Mesothelial cell of epicardium (in vitro differentiated cells): ENCODE results near the gene NMNAT2. TPM values are rescaled to one million over a fixed set of nuclear protein-coding genes. Genes with fewer than 3 reads are reported as not detected.

ENCODE experiments used
- DNase-seq, 2 experiments: peaks; one replicate each; pipeline ENCODE4 v3.0.0; 2021; ENCODE audit warnings: low spot score in 2 of 2; ENCODE audit not compliant: unreplicated experiment in 2 of 2
- H3K27ac Mint-ChIP-seq: 2 replicates; pipeline ENCODE4 v1.8.0; 2021; ENCODE audit warnings: mixed read lengths
- H3K27me3 Mint-ChIP-seq: 2 replicates; pipeline ENCODE4 v1.8.0; 2021; ENCODE audit warnings: low read depth, mixed read lengths
- H3K36me3 Mint-ChIP-seq: 2 replicates; pipeline ENCODE4 v1.8.0; 2021; ENCODE audit warnings: mixed read lengths
- H3K4me1 Mint-ChIP-seq: 2 replicates; pipeline ENCODE4 v1.8.0; 2021; ENCODE audit warnings: mixed read lengths
- H3K4me3 Mint-ChIP-seq: 2 replicates; pipeline ENCODE4 v1.8.0; 2021; ENCODE audit warnings: mild to moderate bottlenecking, moderate library complexity, mixed read lengths
- H3K9me3 Mint-ChIP-seq: 2 replicates; pipeline ENCODE4 v1.8.0; 2021; ENCODE audit warnings: mixed read lengths
- total RNA-seq: library from RNA; stranded (reverse); gene quantifications from 3 replicates; pipeline ENCODE4 v1.2.1, GENCODE V29; 2021
- TF ChIP-seq, protein P1 (sequence below): fragments of 200-600 bp; sonication (generic); IDR thresholded peaks from one replicate; pipeline ENCODE4 v1.5.0; 2021; ENCODE audit warnings: antibody characterized with exemption; ENCODE audit not compliant: unreplicated experiment

NMNAT2 gene
- total RNA-seq, 1 donor from 2014 or later: 1.2 TPM

DNA sequence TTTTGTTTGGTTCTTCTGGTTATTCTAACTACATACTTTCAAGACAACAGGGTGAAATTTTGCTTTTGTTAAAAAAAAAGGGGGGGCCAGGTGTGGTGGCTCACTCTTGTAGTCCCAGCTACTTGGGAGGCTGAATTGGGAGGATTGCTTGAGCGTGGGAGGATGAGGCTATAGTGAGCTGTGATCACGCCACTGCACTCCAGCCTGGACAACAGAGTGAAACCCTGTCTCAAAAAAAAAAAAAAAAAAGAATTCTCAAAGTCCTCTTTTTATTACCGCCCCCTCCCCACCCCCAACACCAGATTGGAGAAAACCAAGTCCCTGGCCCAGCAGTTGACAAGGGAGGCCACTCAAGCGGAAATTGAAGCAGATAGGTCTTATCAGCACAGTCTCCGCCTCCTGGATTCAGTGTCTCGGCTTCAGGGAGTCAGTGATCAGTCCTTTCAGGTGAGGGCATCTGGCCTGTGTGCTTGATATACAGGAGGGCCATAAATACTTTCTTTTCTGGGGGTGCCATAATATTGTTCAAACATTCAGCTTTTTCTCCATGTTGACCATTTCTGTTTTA is 181.9 kb downstream of the NMNAT2 start:
- no peak overlapping the region for H3K27ac Mint-ChIP-seq
- peaks cover 24% of the 10 kb centered on the region for H3K4me1 Mint-ChIP-seq
- no peak overlapping the region for H3K4me3 Mint-ChIP-seq
- DNase-seq: no peak
- TF ChIP-seq, protein P1, sequence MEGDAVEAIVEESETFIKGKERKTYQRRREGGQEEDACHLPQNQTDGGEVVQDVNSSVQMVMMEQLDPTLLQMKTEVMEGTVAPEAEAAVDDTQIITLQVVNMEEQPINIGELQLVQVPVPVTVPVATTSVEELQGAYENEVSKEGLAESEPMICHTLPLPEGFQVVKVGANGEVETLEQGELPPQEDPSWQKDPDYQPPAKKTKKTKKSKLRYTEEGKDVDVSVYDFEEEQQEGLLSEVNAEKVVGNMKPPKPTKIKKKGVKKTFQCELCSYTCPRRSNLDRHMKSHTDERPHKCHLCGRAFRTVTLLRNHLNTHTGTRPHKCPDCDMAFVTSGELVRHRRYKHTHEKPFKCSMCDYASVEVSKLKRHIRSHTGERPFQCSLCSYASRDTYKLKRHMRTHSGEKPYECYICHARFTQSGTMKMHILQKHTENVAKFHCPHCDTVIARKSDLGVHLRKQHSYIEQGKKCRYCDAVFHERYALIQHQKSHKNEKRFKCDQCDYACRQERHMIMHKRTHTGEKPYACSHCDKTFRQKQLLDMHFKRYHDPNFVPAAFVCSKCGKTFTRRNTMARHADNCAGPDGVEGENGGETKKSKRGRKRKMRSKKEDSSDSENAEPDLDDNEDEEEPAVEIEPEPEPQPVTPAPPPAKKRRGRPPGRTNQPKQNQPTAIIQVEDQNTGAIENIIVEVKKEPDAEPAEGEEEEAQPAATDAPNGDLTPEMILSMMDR: no peak
- no peaks in the 10 kb centered on the region for H3K9me3 Mint-ChIP-seq
- peaks cover 5% of the 10 kb centered on the region for H3K36me3 Mint-ChIP-seq
- no peaks in the 10 kb centered on the region for H3K27me3 Mint-ChIP-seq

DNA sequence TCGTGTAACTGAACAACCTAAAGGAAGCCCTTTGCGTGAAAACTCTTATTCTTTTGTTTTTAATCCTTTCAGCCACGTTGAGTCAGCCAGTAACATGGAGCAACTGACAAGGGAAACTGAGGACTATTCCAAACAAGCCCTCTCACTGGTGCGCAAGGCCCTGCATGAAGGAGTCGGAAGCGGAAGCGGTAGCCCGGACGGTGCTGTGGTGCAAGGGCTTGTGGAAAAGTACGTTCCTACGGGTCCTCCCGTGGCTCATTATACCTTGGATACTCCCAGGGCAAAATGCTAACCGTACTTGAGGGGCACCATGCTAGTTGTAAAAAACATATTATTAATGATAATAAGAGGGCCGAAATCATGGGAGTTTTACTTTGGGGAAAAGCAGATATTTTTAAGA is 182.7 kb downstream of the NMNAT2 start:
- no peaks in the 10 kb centered on the region for H3K27me3 Mint-ChIP-seq
- peaks cover 29% of the 10 kb centered on the region for H3K4me1 Mint-ChIP-seq
- no peaks in the 10 kb centered on the region for H3K9me3 Mint-ChIP-seq
- peak overlapping the region; percentile 95 for H3K27ac Mint-ChIP-seq
- DNase-seq: no peak
- TF ChIP-seq, protein P1: no peak
- peak overlapping the region; percentile 67 for H3K4me3 Mint-ChIP-seq
- H3K36me3 Mint-ChIP-seq: peaks cover 5% of the 10 kb centered on the region

DNA sequence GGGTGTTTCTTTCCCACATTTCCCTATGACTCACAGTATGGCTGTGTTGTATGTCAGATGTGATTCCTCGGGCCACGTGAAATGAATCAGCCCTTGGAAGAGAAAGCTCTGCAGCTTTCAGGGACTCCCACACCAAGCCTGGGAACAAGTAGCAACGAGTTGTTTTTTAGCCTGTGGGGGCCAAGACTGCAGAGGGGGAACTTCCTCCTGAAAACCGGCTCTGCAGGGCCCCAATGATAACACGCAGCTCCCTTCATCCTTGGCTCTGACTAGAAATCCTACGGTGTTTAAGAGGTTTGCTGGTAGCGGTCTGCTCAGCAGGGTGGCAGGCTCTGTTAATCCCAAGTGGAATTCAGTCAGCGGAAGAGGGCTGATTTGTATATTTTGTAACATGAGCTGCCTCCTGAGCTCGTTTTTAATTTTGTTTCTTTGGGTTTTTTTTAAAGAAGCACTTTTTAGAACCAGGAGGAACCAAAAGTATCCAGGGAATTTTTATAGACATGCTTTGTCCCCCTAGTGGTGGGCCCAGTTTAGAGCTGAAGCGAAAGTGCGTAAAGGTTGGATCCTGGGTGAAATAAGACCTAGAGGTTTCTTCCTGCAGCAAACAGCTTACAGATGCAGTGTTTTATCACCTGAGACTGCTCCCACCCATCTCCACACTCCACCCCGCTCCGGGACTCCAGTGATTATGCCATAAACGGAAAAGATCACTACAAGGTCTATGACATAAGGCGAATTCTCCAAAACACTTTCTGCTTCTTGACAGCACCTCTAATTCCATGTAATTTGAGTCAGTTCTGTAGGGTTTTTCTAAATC is 183.3 kb downstream of the NMNAT2 start:
- TF ChIP-seq, protein P1: peak; percentile 90
- peaks cover 33% of the 10 kb centered on the region for H3K4me1 Mint-ChIP-seq
- H3K36me3 Mint-ChIP-seq: peaks cover 5% of the 10 kb centered on the region
- peak; percentile 28 to 68 for DNase-seq
- H3K9me3 Mint-ChIP-seq: no peaks in the 10 kb centered on the region
- H3K4me3 Mint-ChIP-seq: peak overlapping the region; percentile 67
- H3K27ac Mint-ChIP-seq: peak overlapping the region; percentile 95
- H3K27me3 Mint-ChIP-seq: no peaks in the 10 kb centered on the region

DNA sequence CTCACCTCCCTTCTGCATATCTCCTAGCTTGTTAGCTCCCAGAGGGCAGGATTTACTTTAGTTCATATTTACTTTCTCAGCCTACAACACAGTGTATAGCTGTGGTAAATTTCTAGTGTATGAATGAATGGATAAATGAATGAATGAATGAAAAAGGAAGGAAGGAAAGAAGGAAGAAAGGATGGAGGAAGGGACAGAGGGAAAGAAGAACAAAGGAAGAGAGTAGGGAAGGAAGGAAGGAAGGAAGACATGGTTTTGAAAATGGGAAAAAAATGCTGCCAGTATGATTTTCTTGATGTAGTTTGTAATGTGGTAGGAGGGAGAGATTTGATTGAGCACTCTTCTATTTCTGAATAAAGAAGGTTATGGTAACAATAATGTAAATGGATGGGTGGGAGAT is 185.1 kb downstream of the NMNAT2 start:
- H3K27ac Mint-ChIP-seq: peak overlapping the region; percentile 18
- no peak overlapping the region for H3K4me3 Mint-ChIP-seq
- no peaks in the 10 kb centered on the region for H3K36me3 Mint-ChIP-seq
- TF ChIP-seq, protein P1: no peak
- H3K4me1 Mint-ChIP-seq: peaks cover 39% of the 10 kb centered on the region
- H3K9me3 Mint-ChIP-seq: no peaks in the 10 kb centered on the region
- no peaks in the 10 kb centered on the region for H3K27me3 Mint-ChIP-seq
- no peak for DNase-seq

DNA sequence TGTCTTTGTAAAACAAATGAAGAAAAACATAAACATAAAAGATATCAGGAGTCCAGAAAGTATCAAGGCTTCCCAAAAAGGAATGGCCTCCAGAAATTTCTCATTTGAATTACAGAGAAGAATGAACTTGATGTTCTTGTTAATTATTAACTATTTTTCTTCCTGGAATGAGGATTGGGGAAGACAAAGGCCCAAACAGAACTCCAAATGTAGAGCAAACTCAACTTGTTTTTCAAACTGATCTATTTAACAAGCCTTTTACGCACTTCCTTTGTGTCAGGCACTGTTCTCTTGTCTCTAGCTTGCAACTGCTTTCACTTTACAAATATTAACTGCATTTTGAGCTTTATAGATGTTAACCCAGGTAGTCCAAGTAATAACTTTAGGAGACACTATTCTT is 186.6 kb downstream of the NMNAT2 start:
- peaks cover 39% of the 10 kb centered on the region for H3K4me1 Mint-ChIP-seq
- DNase-seq: no peak
- H3K27ac Mint-ChIP-seq: no peak overlapping the region
- H3K4me3 Mint-ChIP-seq: no peak overlapping the region
- TF ChIP-seq, protein P1: no peak
- H3K36me3 Mint-ChIP-seq: no peaks in the 10 kb centered on the region
- H3K9me3 Mint-ChIP-seq: no peaks in the 10 kb centered on the region
- no peaks in the 10 kb centered on the region for H3K27me3 Mint-ChIP-seq
